GM18498 (cell line): ENCODE measurements around the gene RERG.
"Not testable (repeated sequence)": the region's sequence is repeated elsewhere in the genome, so short reads cannot be mapped to it uniquely, and the experiment has no call there.

Experiments used
- ATAC-seq: cut with Tn5 transposase; IDR thresholded peaks from one replicate; pipeline ENCODE4 v1.9.1; 2021; ENCODE audit warnings: mild to moderate bottlenecking, moderate library complexity; ENCODE audit not compliant: unreplicated experiment

RERG gene

GRCh38 chr12:15220915-15221885, at the start of gene RERG:
TSS of gene RERG (minus strand) at chr12:15221417. CDS start at chr12:15217489, 3,928 bp downstream.
- peak; percentile 97 for ATAC-seq

DNA sequence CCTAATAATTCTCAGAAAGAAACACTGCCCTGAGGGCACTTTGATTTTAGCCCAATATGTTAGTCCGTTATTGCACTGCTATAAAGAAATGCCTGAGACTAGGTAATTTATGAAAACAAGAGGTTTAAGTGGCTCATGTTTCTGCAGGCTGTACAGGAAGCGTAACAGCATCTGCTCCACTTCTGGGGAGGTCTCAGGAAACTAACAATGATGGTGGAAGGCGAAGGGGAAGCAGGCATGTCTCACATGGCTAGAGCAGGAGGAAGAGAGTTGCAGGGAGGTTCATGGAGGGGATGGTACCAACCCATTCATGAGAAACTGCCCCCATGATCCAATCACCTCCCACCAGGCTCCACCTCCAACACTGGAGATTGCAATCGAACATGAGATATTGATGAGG, 49.4 kb upstream of the RERG start:
- no peak for ATAC-seq

DNA sequence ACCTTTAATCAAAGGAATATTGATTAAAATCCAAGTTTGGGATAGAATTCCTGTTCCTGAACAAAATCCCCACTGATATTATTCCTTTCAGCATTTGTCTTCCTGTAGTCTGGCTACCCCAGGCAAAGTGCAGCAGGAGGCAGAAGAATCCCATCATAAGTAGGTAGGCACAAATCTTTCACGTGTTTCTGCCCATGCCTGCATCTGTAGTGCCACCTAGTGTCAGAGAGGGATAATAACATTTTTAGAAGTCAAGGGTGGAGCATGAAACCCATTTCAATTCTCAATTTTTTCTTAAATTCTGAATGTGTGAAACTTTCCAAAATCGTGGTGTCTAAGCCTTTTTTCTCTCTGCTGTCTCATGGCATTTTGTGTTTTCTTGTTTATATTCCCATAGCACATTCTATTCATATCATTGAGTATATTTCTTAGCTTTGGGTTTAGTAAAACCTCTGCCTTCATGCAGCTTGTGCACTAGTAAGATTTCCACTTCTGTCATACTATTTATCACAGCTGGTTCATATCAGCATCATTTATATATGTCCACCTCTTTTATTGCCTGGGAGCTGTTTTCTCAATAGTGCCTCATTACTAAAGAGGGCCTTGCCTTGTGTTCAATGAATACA, 47.8 kb upstream of the RERG start:
- ATAC-seq = peak; percentile 78

DNA sequence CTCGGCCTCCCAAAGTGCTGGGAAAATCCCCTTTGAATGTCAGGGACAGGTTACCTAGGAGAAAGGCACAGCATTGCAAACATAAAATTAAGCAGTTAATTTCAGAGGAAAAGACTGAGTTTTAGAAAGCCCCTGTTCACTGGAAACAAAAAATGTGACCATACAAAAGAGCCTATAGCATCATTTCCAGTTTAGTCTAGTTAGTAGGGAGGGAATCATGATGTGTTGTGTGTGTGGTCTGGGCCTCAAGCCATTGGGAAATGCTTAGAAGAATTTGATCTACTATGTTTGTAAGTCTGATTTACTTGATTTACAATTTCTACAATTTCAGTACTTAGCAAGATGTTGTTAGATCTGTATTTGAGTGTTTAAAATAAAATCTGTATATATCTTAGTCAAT, 47.1 kb upstream of the RERG start:
- ATAC-seq = no peak

DNA sequence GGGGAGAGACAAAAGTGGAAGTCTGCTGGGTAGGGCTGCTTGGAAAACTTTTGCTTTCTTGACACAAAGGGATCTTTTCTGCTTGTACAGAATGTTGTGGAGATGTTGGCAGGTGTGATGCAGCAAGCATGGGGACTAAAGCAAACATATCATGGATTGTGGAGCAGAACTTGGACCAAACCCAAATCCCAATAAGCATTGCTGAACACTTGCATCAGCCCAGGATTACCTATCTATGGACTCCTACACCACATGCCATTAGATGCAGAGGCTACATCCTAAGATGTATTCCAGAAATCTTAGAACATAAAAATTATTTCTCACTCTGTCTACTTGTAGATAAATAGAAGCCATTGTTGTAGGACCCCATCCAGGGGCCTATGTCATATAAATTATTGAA, 44.7 kb upstream of the RERG start:
- no peak for ATAC-seq

GRCh38 chr12:15256761-15257160, 35.5 kb upstream of the RERG start:
- ATAC-seq = no peak

DNA sequence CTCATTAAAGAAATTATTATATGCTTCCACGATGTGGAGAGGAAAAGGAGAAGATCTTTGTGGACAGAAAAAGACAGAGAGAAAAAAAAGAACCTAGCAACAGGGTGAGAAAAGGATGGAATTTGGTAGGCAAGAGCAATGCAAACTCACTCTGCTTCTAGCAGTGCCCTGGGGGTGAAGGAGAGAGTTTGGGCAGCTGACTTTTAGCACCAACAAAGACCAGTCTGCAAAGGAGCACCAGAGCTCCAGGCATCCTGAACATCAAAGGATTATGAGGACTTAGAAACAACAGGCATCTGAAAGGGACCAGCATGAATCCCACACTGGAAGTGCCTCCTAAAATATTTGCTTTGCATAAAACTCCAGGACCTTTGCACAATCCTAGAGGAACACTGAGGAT, 32.8 kb upstream of the RERG start:
- ATAC-seq = no peak

DNA sequence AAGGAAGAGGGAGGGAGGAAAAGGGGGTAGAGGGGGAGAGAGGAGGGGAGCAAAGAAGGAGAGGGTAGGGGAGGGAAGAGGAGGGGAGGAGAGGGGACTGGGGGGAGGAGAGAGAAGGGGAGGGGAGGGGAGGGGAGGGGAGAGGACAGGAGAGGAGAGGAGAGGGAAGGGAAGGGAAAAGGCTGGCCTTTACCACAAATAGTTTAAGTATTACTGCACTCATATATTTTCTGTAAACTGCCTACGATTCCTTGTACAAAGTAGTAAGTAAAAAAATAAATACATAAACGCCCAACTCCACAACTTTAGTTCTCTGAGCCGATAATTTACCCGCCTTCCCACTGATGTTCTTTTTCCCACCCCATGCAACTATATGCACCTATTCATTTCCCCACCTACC, 23.7 kb upstream of the RERG start:
- ATAC-seq = no peak

GRCh38 chr12:15244341-15244740, 23.1 kb upstream of the RERG start:
- ATAC-seq = no peak

DNA sequence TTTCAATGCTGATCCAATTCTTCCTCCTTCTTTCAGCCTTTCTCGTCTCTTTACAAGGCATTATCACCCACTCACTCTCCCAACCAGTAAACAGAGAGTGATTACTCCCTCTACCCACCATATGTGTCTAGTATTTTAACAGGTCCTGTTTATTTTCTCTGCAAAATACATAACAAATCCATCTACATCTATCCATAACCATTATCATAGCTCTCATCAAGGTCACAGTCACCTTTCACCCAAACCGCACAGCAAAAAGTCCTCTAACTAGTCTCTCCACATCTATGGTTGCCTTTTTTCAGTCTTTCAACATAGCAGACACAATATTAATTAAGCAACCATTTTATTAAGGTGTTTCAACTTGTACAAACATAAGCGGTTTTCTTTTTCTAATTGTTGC, 21.9 kb upstream of the RERG start:
- ATAC-seq = no peak

- ATAC-seq = no peak
Observed at GRCh38 chr12:15240898-15241297, 19.7 kb upstream of the RERG start.

DNA sequence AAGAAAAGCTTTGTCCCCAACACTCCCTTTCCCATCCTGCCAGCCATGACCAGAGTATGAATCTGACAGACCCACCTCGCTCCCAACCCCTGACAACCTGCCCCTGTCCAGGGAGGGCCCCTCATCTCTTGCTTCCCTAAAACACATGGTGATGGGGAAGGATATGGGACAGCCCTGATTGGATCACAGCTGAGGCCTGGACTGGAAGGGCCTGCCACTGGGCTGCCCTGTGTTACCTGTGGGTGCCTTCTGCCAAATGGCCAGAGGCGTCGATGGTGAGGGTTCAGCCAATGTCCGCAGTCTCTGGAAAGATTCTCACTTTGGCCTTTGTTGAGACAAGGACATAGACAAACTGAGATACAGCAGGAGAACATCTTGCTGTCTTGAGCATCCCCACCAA, 13.3 kb upstream of the RERG start:
- no peak for ATAC-seq

DNA sequence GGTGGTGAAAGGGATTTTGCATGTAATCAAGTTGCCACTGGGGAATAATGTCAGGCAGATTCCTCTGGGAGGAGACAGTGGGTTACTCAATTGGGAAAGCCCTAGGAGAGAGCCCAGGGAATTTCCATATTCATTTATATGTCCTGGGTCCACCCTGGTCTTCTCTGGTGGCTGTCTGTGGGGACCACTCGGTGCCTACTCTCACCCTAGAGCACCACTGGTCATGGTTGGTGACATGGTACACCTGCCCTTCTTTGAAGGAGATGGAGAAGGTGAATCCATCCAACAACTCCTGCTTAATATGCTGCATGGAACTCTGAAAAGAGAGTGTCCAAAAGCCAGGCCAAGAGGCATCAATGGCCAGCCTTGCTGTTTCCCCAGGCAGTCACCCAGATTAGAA, 12.8 kb upstream of the RERG start:
- no peak for ATAC-seq

GRCh38 chr12:15232959-15233358, 11.7 kb upstream of the RERG start:
- no peak for ATAC-seq

DNA sequence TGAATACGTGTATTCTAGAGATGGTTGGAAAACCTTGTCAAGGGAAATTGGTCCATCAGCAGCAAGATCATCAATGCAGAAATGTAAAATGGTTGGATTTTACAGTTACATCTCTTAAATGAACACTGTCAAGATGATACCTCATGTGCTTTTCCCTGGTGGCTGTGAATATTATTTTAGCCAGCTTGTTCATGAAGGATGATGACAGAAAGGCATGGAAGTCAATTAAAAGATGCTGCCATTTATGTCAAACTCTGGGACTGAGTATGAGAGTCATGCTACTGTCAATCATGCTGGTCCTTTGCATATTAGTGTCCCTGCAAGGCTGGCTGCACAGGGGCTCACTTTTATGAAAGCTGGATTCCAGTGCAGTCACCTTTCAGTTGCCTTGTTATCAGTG, 10.3 kb upstream of the RERG start:
- no peak for ATAC-seq

- ATAC-seq = no peak
Observed at GRCh38 chr12:15230751-15231150, 9.5 kb upstream of the RERG start.

- no peak for ATAC-seq
Observed at GRCh38 chr12:15230137-15230536, 8.9 kb upstream of the RERG start.

DNA sequence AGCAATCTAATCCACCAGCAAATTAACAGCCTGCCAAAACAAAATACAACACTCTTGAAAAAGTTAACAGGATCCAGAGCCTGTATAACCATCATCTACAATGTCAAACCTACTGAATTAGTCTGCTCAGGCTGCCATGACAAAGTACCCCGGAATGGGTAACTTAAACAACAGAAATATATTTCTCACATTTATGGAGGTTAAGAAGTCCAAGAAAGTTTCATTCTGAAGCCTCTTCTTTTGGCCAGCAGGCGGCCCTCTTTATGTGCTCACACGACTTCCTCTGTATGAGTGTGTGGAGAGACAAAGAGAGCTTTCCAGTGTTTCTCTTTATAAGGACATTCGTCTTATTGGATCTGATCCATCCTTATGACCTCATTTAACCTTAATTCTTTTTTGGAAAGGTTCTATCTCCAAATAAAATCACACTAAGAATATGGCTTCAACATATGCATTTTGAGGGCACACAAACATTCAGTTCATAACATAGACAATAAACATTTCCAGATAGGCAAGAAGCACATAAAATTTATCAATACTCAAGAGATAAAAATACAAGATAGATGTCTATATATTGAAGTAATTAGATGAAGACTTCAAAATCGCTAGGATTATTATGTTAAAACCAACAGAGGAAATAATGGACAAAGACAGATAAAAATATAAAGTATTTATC, 5.9 kb upstream of the RERG start:
- no peak for ATAC-seq

GRCh38 chr12:15225863-15226218, 4.6 kb upstream of the RERG start:
- not testable (repeated sequence) for ATAC-seq

DNA sequence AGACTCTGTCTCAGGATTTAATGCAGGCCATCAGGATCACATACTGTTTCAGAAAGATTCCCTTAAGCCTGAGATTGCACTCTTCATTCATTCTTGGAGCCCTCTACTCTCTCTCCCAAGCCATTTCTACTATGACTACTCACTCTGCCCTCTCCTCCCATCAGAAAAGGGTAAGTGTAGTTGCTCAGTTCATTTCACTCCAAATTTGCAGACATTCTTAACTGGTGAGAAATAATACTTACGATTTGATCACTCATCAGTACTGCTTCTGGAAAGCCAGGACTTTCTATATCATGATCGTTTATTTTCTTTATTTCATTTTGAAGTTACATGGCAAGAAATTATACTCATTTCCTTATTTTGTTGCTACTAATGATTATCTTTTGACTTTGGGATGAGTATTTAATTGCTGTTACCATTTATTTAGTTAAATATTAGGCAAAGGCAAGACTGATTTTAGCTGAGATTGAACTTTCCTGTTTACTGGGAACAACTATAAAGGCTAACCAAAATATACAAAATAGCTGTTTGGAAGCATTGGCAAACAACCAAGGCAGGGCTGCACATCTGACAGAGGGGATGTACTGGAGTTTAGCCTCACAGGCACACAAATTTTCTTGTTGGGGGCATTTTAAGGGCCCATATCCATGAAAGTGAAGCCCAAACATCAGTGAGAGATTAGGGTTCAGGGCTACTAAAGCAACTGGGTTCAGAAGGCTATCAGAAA, 4.1 kb upstream of the RERG start:
- no peak for ATAC-seq

GRCh38 chr12:15222219-15222618, 1.0 kb upstream of the RERG start:
- no peak for ATAC-seq
